ENCODE measurements around the gene DIPK1A.
A peak's percentile ranks its signal among the peaks of the same experiment; 100 is the strongest.
"Not testable (repeated sequence)": the region's sequence is repeated elsewhere in the genome, so short reads cannot be mapped to it uniquely, and the experiment has no call there.

The DIPK1A gene

GRCh38 chr1:92980732-92981647 is 19.7 kb upstream of the DIPK1A start:
- DNase-seq (ENCODE audit: extremely low read depth in 1 of 2, low read depth in 1 of 2): no peak

- no peak for DNase-seq (ENCODE audit: extremely low read depth in 1 of 2, low read depth in 1 of 2)
Measured at GRCh38 chr1:92975551-92976232, 14.4 kb upstream of the DIPK1A start.

- not testable (repeated sequence) for DNase-seq (ENCODE audit: extremely low read depth in 1 of 2, low read depth in 1 of 2)
Measured at GRCh38 chr1:92974112-92974511, 12.8 kb upstream of the DIPK1A start.

- DNase-seq (ENCODE audit: extremely low read depth in 1 of 2, low read depth in 1 of 2): no peak
Measured at GRCh38 chr1:92973203-92973897, 12.1 kb upstream of the DIPK1A start.

DNA sequence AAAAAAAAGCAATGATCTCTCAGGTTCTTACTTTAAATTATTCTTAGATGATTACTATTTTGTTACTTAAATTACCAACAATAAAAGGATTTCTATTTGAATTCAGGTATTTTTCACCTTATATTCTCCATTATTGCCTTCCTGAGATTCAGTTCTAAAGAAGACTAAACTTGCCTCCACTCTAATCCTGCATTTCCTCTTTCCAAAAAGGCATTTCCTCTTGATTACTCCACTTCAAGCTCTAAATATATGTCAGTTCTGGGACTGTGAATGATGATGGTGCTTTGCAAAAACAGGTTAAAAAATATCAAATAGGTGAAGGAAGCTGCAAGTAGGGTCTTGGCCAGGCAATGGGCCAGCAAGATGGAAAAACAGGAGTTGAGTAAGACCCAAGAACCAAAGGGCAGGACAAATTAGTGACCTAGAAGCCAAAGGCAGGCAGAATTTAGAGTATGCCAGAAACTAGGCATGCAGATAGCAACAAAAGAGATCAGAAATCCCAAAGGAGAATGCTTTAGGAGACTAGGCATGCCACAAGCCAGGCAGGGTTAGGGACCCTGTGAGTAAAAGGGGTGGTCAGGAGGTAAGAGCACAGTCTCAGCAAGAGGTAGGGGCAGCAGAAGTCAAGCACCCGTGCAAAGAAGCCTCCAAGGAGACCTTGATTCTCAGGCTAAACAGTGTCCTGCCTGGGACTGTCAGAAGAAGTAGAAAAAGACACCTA is 11.3 kb upstream of the DIPK1A start:
- no peak for DNase-seq (ENCODE audit: extremely low read depth in 1 of 2, low read depth in 1 of 2)

DNA sequence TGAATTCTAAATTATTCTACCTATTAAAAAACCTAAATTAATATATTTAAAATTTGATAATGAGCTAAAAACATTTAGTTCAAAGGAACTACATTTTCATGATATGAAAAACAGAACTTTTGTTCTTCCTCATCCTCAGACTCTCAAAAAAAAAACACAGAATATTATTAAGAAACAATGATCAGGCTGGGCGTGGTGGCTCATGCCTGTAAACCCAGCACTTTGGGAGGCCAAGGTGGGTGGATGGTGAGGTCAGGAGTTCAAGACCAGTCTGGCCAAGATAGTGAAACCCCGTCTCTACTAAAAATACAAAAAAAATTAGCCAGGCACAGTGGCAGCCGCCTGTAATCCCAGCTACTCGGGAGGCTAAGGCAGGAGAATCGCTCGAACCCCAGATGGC is 10.7 kb upstream of the DIPK1A start:
- DNase-seq (ENCODE audit: extremely low read depth in 1 of 2, low read depth in 1 of 2): not testable (repeated sequence)

GRCh38 chr1:92970990-92971689 is 9.9 kb upstream of the DIPK1A start:
- no peak for DNase-seq (ENCODE audit: extremely low read depth in 1 of 2, low read depth in 1 of 2)

GRCh38 chr1:92969517-92969916 is 8.3 kb upstream of the DIPK1A start:
- no peak for DNase-seq (ENCODE audit: extremely low read depth in 1 of 2, low read depth in 1 of 2)

GRCh38 chr1:92968138-92969032 is 7.1 kb upstream of the DIPK1A start:
- no peak for DNase-seq (ENCODE audit: extremely low read depth in 1 of 2, low read depth in 1 of 2)

DNA sequence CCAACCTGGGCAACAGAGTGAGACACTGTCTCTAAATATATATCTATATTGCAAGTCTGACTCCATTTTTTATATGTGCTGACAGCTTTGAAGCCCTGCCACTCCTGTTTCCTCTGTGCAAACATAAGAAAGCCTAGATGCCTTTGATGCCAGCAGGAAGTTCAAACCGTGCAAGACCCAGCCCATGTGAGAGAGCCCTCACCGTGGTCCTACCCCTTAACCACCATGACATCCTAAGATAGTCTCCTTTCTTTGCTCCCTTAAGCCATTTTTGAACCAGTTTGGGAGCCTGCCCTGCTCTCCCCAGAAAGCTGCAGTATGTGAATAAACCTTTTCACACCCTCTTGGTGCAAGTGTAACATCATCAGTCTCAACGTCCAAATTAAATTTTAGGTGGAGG is 3.7 kb upstream of the DIPK1A start:
- DNase-seq (ENCODE audit: extremely low read depth in 1 of 2, low read depth in 1 of 2): no peak

GRCh38 chr1:92964316-92964715 is 3.1 kb upstream of the DIPK1A start:
- DNase-seq (ENCODE audit: extremely low read depth in 1 of 2, low read depth in 1 of 2): no peak

- peak in 1 of 2 donors; percentile 56 for DNase-seq (ENCODE audit: extremely low read depth in 1 of 2, low read depth in 1 of 2)
Measured at GRCh38 chr1:92961896-92962752, 862 bp upstream of the DIPK1A start.

DNA sequence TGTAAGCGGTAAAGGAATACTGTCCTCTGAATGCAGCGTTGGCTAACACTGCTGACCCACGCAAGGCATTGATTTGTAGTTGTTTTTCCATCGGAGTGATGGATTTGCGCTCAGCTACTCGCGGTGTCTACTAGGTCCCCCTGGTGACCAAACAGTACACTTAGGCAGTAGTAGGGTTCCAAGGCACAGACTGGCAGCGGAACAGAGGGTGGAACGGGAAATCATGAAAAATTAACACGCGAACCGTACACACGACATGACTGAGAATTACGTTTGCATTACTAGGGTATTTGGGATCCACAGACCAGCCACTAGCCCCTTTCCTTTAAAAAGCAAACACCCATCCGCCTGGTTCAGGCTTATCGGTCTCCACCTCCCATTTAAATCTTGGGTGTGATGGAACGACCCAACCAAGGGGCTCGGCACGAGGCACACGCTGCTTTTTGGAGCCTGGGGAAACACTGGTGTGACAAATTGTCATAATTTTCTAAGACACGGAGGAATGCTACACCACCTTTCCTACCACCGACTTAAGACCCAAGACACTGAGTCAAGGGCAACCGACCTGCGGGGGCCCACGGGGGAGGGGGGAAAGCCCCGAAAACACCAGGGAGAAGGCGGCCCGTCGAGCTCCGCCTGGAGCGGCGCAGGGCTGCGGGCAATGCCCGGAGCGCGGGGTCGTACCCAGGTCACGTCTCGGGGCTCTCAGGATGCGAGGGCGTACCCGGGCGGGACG is 699 bp downstream of the DIPK1A start:
- DNase-seq (ENCODE audit: extremely low read depth in 1 of 2, low read depth in 1 of 2): peak; percentile 45 to 50

DNA sequence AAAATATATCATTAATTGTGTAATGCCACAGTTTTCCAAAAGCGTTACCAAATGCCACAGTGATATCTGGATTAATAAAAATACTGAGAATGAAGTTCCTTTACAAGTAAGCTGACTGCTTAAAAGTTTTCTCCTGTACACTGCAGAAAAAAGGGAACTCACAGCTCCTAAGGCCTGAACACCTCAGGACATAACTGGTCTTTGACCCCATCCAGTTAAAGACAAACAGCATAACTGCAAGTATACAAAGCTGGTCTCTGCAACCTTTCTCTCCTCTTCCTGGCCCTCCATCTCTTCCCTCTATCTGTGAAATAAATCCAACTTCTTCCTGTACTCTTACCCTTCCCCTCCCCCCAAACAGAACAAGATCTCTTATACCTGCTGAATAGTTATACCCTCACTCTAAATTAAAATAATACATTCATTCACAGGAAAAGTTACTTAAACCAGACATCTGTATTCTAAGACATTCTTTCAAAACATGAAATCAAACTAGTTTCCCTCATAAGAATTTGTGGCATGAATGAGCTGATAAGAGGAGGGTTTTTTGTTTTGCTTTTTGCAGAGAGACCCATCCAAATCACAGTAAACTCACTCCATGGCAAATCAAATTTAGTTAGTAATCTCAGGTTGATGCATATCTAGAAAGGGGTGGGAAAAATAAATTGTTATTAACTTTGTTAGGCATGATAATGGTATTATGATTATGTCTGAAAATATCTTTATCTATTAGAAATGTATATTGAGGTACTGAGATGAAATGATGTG is 2.9 kb downstream of the DIPK1A start:
- no peak for DNase-seq (ENCODE audit: extremely low read depth in 1 of 2, low read depth in 1 of 2)

GRCh38 chr1:92957030-92957734 is 4.1 kb downstream of the DIPK1A start:
- no peak for DNase-seq (ENCODE audit: extremely low read depth in 1 of 2, low read depth in 1 of 2)
